GM19467 (cell line): ENCODE results near the gene PHLDB1.
"Not testable (repeated sequence)": the region's sequence is repeated elsewhere in the genome, so short reads cannot be mapped to it uniquely, and the experiment has no call there.

ENCODE experiments used
- ATAC-seq: cut with Tn5 transposase; IDR thresholded peaks from one replicate; pipeline ENCODE4 v1.9.1; 2021; ENCODE audit warnings: mild to moderate bottlenecking, moderate library complexity; ENCODE audit not compliant: unreplicated experiment

PHLDB1 gene

DNA sequence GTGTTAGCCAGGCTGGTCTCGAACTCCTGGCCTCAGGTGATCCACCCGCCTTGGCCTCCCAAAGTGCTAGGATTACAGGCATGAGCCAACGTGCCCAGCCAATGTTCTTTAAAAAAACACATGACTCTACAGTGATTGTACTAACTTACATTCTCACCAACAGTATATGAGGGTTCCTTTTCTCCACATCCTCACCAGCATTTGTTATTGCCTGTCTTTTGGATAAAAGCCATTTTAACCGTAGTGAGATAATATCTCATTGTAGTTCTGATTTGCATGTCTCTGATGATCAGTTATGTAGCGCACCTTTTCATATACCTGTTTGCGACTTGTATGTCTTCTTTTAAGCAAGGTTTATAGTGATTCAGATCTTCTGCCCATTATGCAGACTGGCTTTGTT, 75.5 kb downstream of the PHLDB1 start:
- ATAC-seq, result not testable (repeated sequence)

DNA sequence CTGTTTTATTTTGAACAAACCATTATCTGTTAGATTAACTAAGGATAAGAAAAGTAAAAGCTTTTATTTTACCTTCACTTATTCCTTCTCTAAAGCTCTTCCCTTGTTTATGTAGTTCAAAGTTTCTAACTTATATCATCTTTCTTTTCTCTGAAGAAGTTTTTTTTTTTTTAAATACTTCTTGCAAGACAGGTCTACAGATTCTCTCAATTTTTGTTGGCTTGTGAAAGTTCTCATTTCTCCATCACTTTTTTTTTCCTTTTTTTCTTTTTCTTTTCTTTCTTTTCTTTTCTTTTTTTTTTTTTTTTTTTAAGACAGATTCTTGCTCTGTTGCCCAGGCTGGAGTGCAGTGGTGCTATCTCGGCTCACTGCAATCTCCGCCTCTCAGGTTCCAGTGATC, 76.8 kb downstream of the PHLDB1 start:
- ATAC-seq, result no peak

DNA sequence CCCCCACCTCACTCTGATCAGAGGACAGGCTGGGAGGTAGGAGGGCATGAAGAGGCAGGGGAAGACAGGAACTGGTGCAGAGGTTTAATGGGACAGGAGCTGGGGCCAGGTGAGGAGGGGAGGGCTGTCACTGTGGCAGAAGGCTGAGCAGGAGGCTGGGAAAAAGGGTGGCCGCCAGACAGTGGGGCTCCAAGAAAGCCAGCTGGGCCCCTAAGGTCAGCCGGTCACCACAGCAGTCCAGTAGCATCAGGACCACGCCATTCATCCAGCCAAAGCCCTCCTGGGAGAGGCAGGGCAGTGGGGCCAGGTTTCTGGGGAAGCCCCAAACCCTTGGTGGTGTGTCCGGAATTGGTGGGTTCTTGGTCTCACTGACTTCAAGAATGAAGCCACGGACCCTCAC, 80.5 kb downstream of the PHLDB1 start:
- no peak for ATAC-seq

DNA sequence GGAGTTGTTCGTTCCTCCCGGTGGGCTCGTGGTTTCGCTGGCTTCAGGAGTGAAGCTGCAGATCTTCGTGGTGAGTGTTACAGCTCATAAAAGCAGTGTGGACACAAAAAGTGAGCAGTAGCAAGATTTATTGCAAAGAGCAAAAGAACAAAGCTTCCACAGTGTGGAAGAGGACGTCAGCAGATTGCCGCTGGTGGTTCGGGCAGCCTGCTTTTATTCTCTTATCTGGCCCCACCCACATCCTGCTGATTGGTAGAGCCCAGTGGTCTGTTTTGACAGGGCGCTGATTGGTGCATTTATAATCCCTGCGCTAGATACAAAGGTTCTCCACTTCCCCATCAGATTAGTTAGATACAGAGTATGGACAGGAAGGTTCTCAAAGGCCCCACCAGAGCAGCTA, 80.9 kb downstream of the PHLDB1 start:
- ATAC-seq, result not testable (repeated sequence)

DNA sequence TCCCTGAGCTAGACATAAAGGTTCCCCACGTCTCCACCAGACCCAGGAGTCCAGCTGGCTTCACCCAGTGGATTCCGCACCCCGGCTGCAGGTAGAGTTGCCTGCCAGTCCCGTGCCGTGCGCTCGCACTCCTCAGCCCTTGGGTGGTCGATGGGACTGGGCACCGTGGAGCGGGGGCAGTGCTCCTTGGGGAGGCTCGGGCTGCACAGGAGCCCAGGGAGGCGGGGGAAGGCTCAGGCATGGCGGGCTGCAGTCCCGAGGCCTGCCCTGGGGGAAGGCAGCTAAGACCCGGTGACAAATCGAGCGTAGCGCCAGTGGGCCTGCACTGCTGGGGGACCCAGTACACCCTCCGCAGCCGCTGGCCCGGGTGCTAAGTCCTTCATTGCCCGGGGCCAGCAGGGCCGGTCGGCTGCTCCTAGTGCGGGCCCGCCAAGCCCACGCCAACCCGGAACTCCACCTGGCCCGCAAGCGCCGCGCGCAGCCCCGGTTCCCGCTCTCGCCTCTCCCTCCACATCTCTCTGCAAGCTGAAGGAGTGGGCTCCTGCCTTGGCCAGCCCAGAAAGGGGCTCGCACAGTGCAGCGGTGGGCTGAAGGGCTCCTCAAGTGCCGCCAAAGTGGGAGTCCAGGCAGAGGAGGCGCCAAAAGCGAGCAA, 81.6 kb downstream of the PHLDB1 start:
- no peak for ATAC-seq

DNA sequence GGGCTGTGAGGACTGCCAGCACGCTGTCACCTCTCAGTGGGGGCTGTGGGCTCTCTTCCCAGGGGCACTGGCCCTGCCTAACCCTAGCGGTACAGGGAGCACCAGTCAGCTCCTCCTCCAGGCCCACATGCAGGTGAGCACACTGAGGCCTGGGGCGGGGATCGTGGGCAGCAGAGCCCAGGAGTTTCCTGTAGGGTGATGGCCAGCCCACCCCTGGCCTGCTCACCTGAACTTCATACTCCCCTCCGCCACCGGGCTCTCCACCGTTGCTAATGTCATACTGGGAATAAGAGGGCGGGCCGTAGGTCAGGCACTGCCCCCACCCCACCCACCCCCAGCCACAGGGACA, 82.1 kb downstream of the PHLDB1 start:
- ATAC-seq, result no peak

DNA sequence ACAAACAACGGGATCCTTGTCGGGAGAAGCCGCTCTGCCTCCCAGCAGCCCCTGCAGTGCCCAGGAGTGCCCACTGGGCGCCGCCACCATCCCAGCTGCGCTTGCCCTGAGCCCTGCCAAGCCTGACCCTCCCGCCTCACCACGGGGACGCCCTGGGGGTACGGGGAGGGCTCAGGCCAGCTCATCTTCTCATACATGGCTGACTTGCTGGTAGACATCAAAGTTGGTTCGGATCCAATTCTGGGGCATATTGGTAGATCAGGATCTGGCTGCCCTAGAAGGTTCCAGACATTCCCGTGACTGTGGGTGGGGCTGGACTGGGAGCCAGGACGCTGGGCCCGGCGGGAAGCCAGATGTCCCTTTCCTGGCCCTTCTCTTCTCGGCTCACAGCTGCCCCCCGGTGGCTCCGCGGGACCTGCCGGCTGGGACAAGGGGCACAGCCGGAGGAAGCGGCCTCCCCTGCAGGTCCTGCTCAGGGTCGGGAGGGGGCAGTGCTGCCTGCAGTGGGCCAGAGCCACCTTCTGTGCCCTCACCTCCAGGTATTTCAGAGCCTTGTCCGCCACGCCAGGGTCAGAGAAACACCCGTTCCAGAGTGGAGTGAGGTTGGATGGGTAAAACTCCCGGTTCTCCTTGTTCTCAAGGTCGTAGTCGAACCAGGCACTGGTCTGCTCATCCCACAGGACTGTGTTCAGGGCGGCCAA, 82.6 kb downstream of the PHLDB1 start:
- peak; percentile 60 for ATAC-seq

DNA sequence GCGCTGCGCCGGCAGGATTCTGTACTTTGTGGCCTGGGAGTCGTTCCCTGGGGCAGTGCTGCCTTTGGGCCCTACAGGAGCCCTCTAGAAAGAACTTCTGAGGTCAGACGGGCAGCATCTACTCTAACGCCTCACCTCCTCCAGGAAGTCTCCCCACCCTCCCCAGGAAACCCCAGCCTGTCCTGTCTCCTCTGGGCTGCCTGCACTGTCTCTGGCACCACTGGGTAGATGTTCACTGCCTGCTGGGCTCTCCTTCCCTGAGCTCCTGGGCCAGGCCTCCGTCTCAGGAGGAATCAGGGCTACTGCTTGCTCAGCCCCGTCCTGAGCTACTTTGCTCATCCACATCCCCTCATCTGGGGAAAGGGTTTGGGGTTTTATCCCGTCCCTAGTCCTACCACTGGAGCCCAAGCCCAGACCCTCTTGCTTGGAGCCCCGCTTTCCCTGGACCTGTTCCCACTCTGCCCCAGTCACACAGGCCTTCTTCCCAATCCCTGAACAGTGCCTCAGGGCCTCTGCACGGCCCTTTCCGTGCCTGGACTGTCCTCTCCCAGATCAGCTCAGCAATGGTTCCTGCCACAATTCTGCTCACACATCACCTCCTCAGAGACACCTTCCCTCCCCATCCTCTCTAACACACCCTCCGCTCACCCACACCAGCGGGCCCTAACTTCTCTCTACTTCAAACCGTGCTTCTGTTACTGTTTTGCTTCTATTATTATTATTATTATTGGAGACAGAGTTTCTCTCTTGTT, 83.3 kb downstream of the PHLDB1 start:
- ATAC-seq, result no peak

DNA sequence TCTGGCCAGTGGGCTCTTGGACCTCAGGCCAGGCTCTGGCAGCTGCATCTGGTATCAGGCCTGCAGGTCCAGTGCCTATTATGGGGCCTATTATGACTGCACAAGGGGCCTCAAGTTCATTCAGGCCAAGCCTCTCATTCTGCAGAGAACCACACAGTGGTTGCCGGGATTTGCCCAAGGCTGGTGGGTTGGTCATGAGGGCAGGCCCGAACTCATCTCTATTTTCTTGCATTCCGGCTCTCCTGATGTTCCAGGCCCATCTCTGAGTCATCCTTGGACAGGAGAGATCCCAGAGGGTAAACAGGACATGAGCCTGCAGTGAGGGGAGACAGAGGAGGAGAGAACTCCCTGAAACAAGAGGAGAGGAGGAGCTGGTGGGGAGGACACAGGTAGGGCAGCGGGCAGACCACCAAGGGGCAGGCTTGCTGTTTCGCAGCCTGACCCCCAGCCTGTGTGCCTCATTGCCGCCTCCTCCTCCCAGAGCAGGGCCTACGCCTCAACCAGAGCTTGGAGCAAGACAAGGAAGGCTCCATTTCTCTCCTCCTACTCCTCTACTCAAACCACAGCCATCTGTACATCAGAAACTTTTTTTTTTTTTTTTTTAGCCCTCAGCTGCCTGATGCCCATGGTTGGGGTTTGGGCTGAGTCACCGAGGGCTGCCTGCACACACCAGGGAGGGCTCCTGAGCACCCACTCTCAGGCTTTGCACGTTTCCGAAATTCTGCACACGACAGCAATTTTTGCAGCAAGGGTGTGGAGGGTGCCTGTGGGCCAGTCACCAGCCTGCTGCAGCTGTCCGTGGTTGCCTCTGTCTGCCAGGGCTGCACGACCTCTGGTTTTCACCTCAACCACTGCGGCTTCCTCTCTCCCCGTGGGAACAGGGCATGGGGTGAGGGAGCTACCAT, 84.8 kb downstream of the PHLDB1 start:
- ATAC-seq, result no peak

DNA sequence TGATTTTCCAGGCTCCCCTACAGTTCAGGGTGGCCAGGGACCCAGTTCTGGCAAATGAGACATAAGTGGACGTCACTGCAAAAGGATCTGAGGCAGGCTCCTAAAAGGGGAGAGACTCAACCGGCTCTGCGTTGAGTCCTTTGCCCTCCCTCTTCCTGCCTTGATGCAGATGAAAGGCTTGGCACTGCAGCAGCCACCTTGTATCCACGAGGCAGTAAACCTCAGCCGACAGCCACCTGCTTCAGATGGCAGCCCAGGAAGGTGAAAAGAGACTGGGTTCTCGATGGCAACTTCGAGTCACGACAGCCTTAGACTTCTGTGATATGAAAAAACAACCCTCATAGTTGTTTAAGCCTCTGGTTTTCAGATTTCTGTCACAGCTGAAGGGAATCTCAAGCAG, 86.8 kb downstream of the PHLDB1 start:
- ATAC-seq, result no peak

DNA sequence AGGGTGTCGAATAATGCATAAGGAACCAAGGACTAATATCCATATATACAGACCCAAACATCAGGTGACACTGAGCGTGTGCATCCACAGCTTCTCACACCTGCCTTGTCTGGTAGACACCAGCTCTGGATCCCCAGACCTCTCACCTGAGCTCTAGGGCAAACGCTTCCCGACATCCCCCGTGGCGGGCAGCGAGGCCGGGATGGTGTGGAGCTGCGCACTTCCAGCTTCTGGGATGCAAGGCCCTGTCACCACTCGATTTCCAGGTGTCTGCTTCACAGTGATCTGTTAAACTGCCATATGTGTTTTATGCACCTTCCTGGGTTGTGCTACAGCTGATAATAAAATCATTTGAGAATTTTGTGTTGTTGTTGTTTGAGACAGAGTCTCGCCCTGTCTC, 87.4 kb downstream of the PHLDB1 start:
- no peak for ATAC-seq

DNA sequence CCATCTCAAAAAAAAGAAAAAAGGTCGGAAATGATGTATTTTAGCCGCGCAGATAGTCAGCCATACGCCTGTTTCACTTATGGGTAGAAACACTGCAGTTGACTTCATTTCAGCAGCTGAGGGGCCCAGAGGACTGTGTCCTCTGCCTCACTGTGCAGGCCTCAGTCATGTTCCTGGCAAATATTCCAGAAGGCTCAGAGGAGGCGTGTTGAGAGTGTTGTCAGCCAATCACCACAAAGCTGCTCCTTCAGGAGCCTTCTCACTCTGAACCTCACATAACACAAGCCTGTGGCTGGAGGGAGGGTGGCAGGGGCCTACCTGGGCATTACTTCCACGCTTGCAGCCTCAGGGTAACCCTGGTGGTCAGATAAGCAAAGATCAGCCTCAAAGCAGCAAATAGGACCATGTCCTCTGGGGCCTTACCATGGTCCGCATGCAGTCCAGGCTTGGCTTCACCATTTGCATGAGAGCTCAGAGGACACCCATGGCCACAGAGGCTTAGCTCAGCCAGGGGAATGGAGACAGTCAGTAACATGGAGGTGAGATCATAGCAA, 89.3 kb downstream of the PHLDB1 start:
- ATAC-seq, result no peak

DNA sequence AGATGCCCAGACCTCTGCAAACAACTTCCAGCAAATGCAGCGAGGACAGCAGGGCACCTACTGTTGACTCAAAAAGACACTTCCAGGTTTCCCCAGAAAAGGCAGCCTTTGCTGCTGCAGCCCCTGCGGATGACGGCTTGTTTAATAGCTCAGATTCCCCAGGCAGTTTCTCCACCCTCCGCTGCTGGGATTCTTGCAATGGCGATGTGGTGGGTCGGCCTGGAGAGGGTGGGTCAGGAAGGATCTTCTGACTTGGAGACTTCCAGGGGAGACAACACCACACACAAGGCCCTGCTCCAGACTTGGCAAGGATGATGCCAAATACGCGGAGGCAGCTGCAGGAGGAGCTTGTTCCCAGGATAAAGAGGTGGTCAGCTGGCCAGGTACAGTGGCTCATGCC, 89.9 kb downstream of the PHLDB1 start:
- no peak for ATAC-seq

DNA sequence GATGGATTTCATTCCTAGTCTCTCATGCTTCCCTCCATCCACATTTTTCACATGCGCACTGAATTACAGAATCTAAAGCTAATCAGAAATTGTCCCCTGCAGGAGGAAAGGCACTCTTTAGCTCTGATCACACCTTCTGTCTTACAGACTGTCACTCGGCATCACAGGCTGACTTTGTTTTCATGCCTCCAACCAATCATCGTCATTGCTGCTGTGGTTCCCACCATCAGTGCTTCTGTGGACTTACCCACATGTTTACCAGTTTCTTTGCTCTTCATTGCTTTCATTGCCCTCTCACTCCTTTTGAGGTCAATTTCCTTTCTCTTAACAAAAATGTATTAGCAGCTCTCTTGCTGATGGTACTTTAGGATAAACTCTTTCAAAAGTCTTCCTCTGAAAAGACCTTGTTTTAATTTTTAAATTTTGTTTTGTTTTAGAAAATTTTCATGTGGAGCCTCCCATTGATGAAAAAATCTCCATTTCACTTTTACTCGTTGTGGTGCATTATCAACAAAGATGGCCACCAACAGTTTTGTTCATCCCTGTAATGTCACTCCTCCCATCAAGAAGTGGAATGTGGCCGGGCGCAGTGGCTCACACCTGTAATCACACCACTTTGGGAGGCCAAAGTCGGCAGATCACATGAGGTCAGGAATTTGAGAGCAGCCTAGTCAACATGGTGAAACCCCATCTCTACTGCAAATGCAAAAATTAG, 92.2 kb downstream of the PHLDB1 start:
- no peak for ATAC-seq

DNA sequence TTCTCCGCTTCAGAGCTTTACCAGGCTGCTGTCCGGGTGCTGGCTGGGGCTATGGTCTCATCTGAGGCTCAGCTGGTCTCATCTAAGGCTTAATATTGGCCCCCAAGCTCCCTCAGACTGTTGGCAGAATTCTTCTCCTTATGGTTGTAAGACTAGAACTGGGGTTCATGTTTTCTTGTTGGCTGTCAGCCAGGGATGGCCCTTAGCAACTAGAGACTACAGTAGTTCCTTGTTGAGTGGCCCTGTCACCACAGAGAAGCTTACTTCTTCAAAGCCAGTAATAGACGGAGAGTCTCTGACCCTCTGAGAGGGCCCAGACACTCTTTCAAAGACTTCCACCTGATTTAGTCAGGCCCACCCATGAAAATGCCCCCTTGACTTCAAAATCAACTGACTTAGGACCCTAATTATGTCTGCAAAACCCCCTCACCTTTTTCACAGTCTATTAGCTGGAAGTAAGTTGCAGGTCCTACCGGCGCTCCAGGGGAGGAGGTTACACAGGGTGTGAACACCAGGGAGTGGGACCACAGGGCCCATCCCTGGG, 96.2 kb downstream of the PHLDB1 start:
- ATAC-seq, result no peak

DNA sequence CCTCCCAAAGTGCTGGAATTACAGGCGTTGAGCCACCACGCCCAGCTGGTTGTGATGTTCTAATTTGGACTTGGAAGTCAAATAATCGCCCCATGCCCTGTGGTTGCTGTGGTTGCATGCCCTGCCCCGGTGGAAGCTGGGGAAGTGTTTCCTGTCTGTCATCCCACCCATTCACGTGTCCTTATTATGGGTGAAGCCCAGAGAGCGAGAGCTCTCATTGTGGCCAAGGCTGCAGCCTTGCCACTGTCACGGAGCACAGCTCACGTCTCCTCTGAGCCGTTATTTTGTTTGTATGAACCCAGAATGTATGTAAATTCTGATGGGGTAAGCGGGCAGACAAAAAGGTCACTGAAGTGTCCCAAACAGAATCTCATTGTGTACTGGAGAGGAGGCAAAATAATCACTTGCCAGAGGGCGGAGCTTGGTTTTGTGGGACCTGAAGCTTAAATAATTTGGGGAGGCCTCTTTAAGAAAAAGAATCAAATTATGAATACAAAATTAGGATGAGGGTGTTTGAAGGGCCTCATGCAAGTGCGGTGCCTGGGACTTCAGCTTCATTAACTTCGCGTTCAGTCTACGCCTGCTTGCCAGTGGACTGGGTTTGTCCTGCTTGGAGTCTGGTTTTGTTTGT, 97.8 kb downstream of the PHLDB1 start:
- ATAC-seq, result no peak

DNA sequence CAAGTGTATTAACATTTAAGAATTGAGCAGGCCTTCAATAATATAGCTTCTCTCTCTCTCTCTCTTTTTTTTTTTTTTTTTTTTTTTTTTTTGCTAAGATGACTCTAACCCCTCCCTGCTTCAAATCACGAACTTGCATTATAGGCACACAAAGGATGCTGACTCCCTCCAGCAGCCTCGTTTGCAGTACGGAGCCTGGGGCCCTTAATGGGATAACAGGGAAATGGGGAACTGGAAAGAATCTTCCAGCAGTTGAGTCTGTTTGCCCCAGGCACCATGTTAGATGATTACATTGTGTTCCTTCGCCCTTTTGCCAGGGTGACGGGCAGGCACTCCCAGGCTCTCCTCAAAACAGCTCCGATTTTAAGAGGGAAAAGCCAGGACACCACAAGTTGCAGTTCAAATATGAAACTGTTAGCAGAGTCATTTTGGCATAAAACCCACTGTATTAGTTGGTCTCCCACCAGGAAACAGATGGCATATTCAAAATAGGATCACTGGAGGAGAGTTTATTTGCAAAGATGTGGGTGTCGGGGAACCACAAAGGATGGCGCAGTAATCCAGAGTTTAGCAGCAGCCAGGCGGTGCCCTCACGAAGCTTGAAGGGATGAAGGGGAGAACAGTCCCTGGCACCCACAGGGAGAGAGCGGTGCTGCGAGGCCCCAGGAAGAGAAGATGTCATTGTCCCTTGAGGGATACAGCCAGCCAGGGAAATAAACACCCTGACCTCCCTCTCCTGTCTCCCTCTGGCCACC, 98.6 kb downstream of the PHLDB1 start:
- no peak for ATAC-seq

DNA sequence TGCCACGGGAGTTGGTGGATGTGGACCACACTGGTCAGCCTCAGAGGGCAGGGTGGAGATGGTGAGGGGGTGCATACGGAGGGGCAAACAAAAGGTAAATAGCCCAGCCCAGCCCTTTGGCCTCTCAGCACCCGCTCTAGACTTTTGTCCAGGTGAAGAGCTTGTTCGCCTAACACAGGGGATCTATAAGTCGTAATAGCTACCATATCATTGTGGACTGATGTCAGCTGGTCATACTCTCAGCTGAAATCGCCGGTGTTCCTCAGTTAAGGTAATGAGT, 99.1 kb downstream of the PHLDB1 start:
- no peak for ATAC-seq
